GM18907 (cell line): Measurements from ENCODE around the gene NGEF.
"Not testable (repeated sequence)": the region's sequence is repeated elsewhere in the genome, so short reads cannot be mapped to it uniquely, and the experiment has no call there.

Experiments used
- ATAC-seq: cut with Tn5 transposase; IDR thresholded peaks from one replicate; pipeline ENCODE4 v1.9.1; 2021; ENCODE audit warnings: mild to moderate bottlenecking, moderate library complexity; ENCODE audit not compliant: unreplicated experiment

The NGEF gene

GRCh38 chr2:232931636-232932035 lies 81.4 kb downstream of the NGEF start:
- no peak for ATAC-seq

DNA sequence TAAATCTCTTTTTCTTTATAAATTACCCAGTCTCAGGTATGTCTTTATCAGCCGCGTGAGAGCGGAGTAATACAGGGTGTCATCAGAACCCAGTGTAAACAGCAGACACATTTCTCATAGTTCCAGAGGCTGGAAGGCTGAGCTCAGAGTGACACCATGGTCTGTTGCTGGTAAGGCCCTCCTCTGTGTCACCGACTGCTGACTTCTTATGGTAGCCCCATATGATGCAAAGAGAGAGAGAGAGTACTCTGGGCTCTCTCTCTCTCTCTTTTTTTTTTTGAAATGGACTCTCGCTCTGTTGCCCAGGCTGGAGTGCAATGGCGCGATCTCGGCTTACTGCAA lies 83.0 kb downstream of the NGEF start:
- no peak for ATAC-seq

DNA sequence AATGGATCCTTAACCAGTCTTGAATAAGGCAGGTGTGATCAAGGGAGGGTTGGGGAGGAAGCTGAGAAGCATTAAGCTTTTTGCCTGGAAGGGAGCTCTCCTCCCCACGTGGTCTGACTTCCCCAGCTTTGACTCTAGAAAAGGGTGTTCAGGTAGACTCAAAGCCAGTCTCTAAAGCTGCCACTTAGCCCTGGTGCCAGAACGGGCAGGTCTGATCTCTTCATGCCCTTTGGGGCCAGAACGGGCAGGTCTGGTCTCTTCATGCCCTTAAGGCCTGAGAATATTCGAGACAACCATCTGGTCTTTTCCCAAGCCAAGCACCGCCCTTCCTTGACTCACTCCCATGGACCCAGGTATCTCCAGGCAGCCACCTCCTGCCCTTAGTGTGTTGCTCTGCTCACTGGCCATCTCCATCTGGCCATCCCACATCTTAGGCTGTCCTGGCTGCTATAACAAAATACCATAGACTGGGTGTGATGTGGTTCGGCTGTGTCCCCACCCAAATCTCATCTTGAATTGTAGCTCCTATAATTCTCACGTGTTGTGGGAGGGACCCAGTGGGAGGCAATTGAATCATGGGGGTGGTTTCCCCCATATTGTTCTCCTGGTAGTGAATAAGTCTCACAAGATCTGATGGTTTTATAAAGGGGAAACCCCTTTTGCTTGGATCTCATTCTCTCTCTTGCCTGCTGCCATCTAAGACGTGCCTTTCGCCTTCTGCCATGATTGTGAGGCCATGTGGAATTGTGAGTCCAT lies 83.6 kb downstream of the NGEF start:
- no peak for ATAC-seq

DNA sequence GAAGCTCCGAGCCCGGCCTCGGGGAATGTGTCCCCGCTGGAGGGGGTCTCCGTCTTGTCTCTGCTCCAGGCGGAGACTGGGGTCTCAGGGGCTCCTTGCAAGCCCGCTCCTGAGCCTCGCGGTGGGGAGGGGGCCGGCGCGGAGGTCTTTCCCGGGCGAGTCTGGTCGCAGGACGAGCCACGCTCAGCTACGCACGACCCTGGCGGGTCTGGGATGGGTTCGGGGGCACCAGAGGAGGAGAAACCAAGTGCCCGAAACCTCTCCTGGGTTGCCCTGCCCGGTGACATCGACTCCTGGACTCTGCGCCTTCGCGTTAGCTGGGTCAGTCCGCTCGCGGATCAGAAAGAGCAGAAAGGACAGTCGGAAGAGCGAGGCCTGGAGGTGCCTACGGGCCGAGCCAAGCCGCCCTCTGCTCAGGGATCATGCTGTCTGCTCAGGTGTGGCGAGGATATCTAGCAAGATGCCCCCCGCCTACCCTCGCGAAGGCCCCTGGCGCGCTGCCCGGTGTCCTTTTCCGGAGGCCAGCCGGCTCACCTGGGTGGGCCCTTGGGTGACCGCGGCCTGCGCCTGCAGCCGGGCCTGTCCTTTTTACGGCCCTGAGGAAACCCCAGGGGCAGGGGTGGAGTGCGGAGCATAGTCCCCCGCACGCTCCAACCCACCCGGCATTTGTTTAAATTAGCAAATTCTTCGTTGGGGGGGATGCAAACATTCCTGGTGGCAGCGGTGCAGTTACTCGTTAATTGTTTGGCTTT lies 84.3 kb downstream of the NGEF start:
- no peak for ATAC-seq

GRCh38 chr2:232927793-232928550 lies 85.1 kb downstream of the NGEF start:
- ATAC-seq: no peak

DNA sequence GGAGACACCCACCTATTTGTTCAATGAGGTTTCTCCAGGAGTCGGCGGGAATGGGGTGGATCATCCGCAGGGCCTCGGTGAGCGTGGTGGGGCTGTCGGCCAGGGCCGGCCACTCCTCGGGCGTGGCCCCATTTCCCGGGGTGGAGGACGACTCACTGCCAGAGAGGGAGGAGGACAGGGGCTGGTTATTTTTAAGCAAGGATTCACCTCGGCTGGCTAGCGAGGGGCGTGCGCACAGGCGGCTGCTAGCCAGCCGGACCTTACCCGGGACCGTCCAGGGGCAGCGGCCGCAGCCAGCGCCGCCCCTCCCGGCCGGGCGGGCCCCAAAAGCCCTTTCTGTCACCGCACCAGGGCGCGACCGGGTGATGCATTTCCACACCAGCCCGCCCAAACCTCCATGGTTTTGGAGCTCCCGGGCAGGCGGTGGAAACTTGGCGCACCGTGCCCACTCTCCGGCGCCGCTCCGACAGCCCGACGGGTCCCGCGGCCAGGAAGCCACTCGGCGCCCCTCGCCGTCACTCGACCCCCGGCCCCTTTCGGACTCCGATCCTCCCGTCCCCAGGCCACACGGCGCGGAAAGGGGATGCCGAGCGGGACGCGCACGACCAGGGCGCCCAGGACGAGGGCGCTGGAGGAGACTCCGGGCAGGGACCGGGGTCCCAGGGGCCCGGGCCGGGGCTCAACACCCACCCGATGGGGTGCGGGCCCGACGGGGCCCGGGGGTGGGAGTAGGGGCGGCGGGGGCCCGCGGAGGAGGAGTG lies 85.8 kb downstream of the NGEF start:
- ATAC-seq: no peak

GRCh38 chr2:232926431-232926939 lies 86.6 kb downstream of the NGEF start:
- no peak for ATAC-seq

GRCh38 chr2:232925821-232926156 lies 87.3 kb downstream of the NGEF start:
- ATAC-seq: no peak

DNA sequence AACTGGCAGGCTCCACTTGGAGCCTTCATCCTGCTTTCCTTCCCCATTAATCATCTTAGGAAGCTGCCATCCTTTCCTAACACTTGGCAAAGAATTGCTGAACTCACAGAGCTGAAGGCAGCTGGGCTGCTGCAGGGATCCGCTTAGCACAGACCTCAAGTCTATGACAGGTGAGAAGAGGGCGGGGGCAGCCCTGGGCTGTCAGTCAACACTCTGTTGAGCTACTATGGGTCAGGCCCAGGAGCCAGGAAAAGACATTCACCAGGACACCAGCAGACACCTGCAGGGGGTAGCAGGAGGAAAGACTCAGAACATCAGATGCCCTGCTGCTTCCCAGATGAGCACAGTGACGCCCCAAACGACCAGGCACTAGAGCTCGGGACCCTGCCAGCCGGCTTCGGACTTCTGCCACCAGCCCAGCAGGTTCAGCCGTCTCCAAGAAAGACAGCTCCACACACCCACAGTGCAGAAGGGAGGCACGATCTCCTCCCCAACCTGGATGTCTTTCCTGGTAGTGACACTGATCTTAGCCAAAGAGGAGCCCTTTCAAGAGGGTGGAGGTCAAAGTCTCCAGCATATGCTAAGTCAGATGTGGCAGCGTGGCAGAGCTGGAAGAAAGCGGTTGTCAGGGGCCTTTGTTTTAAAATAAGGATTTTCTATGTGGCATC lies 87.8 kb downstream of the NGEF start:
- ATAC-seq: no peak

DNA sequence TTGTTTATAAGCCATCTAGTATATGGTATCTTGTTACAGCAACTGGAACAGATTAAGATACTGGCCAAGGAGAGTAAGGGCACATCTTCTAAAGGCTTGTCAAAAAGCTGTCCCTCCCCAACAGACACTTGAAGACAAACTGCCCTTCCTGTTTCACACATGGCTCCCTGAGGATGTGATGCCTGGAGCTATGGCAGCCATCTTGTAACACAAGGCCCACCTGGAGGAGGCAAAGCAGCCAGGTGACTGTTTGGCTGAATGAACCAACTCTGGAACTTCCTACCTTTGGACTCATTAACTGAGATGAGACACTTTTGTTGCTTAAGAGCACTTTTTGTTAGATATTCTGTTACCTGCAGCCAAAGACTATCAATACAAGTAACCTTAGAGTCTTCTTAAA lies 88.6 kb downstream of the NGEF start:
- no peak for ATAC-seq

- no peak for ATAC-seq
Observed at GRCh38 chr2:232920760-232921159, 92.3 kb downstream of the NGEF start.

DNA sequence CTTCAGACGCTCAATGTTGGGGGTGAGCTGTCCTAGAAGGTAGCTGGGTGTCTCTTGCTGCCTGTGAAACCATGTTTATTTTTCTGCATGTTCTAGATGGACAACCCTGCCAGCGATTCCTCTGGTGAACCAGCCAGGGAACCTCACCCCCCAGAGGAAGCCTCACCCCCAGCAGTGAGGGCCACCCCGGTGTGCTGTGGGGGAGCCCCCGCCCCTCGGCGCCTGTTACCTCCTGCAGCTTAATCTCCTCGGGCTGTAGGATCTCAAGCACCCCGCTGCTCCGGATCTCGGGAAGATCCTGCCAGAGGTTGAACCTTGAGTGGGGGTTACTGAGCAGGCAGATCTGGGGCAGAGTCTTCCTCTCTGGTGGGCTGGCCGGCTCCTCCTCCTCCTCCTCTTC lies 93.0 kb downstream of the NGEF start:
- no peak for ATAC-seq

DNA sequence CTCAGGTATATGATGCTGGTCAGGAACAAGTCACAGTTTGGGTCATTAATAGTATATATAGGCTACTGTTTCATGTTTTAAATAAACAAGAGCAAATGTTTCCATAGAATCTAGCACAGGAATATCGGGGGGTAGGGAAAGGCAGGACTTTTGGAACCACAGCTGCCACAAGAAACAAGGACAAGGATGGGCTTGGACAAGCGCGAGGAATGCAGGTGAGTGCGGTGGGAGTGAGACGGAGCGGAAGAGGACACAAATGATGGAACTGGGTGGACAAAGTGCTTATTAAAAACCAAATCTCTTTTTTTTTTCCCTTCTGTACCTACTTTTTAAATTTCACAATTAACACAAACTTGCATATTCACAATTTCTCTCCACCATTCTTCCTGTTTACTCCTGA lies 93.9 kb downstream of the NGEF start:
- ATAC-seq: no peak

GRCh38 chr2:232913903-232914302 lies 99.2 kb downstream of the NGEF start:
- no peak for ATAC-seq

GRCh38 chr2:232911712-232912277 lies 101.3 kb downstream of the NGEF start:
- ATAC-seq: no peak

GRCh38 chr2:232910376-232910775 lies 102.7 kb downstream of the NGEF start:
- ATAC-seq: no peak

- no peak for ATAC-seq
Observed at GRCh38 chr2:232908695-232909094, 104.4 kb downstream of the NGEF start.

DNA sequence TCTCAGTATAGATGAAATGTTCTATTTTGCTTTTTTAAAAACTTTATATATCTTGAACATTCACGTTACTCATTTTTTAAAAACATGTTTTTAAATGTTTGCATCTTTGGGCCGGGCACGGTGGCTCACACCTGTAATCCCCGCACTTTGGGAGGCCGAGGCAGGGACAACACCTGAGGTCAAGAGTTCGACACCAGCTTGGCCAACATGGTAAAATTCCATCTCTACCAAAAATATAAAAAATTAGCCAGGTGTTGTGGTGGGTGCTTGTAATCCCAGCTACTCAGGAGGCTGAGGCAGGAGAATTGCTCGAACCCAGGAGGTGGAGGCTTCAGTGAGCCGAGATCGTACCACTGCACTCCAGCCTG lies 105.4 kb downstream of the NGEF start:
- not testable (repeated sequence) for ATAC-seq

DNA sequence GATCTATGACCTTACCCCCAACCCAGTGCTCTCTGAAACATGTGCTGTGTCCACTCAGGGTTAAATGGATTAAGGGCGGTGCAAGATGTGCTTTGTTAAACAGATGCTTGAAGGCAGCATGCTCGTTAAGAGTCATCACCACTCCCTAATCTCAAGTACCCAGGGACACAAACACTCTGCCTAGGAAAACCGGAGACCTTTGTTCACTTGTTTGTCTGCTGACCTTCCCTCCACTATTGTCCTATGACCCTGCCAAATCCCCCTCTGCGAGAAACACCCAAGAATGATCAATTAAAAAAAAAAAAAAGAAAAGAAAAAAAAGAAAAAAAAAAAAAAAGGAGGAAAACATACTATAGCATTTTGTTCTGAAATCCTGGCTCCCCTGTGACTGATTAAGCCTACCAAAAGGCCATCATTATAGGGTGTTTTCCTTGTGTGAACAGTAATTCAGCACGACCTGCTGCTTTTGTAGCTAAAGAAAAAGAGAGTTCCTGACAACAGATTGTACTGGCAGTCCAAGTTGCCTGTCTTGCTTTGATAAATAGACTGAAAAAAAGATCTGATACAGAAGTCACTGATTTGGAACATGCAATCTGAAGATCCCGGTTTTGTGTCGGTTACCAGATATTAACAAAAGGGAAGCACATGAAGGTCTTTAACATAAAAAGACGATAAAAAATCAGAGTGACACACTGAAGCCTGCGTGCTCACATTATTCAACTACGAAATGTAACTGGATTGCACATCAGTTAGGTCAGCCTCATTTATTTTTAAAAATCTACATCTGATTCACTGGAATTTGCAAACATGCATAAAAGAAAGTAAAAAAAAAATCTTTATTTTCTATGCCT lies 106.0 kb downstream of the NGEF start:
- not testable (repeated sequence) for ATAC-seq
